Cardiac fibroblast (primary cell): Measurements from ENCODE around the gene ESRRA.

ENCODE experiments used
- DNase-seq, 2 donors: peaks; one replicate each; pipeline versions ENCODE4 v3.0.0 to v3.0.0-alpha.2; 2010; ENCODE audit warnings: low read depth in 2 of 2
- H3K4me3 ChIP-seq, 2 donors: replicated peaks in 1 of 2; 1 replicate in 1 of 2; 2 replicates in 1 of 2; pipeline ENCODE4 v1.5.1; 2011; ENCODE audit warnings: low read depth in 2 of 2, low read length in 2 of 2, mild to moderate bottlenecking in 2 of 2, moderate library complexity in 1 of 2
- TF ChIP-seq, protein P1 (sequence below): IDR thresholded peaks from one replicate; pipeline ENCODE4 v1.5.1; 2011; ENCODE audit warnings: low read depth, mild to moderate bottlenecking, low read length, inconsistent platforms

Gene ESRRA

DNA sequence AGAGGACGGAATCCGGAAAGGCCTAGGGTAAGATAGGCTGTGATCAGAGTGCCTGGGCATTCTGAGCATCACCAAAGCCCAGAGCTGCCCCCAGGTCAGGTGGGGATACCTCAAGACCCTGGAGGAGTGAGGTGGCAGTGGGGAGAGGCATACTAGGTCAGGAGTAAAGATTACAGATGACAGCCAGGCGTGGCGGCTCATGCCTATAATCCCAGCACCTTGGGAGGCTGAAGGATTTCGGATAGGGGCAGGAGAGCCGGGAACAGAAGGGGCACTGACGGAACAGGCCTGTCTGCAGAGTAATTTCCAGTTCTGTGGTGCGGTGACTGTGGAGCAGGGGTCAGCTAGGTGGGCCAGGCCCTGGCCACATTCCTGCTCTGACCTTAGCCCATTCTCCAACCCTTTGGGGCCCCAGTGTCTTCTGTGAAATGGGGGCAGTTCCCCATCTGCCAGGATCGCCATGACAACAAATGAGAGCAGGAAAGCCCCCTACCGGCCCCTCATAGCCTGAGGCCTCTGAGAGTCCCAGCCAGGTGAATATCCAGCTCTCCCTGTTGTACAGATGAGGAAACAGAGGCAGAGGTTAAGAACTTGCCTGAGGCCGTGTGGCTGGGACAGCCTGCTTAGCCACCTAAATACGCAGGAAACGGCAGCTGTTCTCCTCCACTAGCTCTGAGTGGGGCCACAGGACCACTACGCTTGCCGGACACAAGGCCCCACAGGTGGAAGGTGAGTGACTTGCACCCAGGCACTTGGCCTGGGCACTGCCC, 30.1 kb upstream of the ESRRA start:
- no peak overlapping the region for H3K4me3 ChIP-seq
- TF ChIP-seq, protein P1, sequence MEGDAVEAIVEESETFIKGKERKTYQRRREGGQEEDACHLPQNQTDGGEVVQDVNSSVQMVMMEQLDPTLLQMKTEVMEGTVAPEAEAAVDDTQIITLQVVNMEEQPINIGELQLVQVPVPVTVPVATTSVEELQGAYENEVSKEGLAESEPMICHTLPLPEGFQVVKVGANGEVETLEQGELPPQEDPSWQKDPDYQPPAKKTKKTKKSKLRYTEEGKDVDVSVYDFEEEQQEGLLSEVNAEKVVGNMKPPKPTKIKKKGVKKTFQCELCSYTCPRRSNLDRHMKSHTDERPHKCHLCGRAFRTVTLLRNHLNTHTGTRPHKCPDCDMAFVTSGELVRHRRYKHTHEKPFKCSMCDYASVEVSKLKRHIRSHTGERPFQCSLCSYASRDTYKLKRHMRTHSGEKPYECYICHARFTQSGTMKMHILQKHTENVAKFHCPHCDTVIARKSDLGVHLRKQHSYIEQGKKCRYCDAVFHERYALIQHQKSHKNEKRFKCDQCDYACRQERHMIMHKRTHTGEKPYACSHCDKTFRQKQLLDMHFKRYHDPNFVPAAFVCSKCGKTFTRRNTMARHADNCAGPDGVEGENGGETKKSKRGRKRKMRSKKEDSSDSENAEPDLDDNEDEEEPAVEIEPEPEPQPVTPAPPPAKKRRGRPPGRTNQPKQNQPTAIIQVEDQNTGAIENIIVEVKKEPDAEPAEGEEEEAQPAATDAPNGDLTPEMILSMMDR: no peak
- DNase-seq: no peak

DNA sequence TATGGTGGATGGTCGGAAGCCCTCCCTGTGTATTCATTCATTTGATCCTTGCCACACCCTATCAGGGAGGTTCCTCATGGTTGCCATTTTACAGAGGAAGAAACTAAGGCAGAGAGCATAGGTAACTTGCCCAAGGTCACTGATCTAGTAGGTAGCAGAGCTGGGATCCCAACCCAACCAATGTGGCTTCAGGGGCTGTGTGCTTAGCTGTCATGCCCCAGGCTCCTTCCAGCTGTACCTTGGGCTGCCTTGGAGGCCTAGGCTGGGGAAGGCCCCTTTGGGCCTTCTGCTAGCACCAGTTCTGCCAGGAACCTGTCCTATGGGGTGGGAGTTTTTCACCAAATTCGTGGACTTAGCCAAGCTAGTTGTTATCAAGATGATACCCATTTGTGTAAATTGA, 29.5 kb upstream of the ESRRA start:
- no peak for DNase-seq
- no peak overlapping the region for H3K4me3 ChIP-seq
- TF ChIP-seq, protein P1: no peak

DNA sequence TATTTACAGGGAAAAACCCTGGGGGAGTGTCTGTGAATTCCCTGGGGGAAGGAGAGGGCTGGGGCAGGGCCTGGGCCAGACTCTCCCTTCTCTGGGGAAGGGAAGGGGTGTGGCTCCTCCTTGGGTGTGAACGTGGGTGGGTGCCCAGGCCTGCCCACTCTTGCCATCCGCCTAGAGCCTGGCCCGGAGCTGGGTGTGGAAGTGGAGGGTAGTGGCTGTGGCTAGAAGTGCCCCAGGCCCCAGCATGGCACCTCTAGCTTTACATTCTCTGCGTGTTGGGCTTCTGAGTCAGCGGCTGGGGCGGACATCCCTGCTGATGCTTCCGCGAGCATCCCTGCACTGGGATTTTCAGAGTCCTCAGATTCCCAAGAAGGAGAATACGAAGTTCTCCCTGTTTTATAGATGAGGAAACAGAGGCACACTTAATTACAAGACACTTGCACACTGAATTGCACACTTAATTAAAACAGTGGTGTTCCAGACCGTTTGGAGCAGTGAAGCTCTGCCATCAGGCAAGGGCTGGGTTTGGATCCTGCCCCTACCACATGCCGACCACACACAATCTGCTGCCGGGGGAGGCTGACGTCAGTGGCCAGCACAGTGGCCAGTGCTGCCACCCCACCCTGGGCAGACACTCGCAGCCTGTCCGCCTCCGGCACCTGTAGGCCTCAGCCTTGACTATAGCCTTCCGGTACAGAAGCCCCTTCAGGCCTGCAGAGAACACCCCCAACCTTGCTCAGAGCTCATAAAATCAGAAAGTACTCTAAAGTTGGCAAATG, 28.5 kb upstream of the ESRRA start:
- peak in 1 of 2 donors; percentile 28 for DNase-seq
- TF ChIP-seq, protein P1: no peak
- H3K4me3 ChIP-seq: no peak overlapping the region

DNA sequence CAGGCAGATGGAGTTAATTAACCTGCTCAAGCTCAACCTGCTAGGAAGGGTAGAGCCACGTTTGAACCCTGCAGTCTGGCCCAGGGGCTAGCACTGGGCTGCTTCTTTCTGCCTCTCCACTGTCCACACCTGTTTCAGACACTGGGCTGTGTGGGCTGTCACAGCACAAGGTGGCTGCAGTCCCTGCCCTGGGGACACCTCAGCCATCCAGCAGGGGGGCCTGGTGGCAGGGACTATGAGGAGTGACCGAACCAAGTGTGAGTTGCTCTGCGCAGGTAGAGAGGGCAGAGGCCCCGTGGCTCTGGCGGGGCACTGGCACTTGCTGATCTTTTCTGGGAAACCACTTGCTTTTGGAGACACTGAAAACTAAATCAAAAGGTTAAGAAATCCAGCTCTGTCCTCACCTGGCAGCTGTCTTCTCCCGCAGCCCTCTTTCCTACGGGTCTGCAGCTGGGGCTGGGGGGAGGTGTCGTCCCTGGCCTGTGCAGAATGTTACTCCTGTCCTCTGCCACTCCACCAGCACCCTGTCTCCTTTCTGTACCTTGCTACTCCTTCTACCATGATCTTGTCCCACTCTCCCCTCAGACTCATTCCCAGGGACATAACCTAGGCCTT, 26.6 kb upstream of the ESRRA start:
- H3K4me3 ChIP-seq: no peak overlapping the region
- TF ChIP-seq, protein P1: no peak
- DNase-seq: no peak

DNA sequence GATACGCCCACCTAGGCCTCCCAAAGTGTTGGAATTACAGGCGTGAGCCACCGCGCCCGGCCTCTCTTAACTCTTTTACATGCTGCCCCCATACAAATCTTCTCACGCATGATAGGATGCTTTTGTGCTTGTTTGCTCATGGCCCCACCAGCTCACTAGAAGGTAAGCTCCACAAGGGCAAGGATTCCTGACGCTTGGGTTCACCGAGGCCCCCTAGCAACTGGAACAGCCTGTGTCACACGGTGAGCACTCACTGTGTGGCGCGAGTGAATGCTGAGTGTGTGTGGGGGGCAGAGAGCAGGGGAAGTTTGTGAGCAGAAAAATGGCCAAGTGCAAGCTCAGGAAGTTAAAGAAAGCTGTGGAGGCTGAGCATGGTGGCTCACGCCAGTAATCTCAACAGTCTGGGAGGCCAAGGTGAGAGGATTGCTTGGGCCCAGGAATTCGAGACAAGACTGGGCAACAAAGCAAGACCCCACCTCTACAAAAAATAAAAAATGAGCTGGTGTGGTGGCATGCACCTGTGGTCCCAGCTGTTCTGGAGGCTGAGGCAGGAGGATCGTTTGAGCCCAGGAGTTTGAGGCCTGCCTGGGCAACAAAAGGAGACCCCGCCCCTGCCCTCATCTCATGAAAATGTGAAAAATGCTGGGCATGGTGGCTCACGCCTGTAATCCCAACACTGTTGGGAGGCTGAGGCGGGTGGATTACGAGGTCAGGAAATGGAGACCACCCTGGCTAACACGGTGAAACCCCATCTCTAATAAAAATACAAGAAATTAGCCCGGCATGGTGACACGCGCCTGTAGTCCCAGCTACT, 23.2 kb upstream of the ESRRA start:
- DNase-seq: no peak
- TF ChIP-seq, protein P1: no peak
- H3K4me3 ChIP-seq: no peak overlapping the region

DNA sequence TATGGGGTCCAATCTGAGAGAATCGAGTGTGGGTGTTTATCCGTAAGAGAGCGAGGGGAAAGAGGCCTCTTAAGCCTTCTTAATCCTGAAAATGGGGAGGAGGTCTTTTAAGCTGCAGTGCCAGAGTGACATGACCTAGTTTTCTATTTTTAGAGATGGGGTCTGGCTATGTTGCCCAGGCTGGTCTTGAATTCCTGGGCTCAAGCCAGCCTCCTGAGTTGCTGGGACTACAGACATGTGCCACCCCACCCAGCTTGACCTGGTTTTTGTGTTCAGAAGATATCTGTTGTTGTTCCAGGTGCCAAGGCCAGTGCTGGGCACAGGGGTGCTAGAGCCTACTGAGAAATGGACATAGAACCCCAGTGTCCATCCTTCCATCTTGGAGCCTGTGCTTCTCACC, 22.2 kb upstream of the ESRRA start:
- no peak for DNase-seq
- TF ChIP-seq, protein P1: no peak
- H3K4me3 ChIP-seq: peak overlapping the region in 1 of 2 donors; percentile 4
